Measurements from ENCODE around the gene CLDN6. TPM values are rescaled to one million over a fixed set of nuclear protein-coding genes. Genes with fewer than 3 reads are reported as not detected.

CLDN6 gene
- total RNA-seq, 1 donor from 2014 or later = not detected

GRCh38 chr16:2975161-2975795, 42.7 kb downstream of the CLDN6 start:
- no peaks in the 10 kb centered on the region for H3K9me3 Mint-ChIP-seq
- peaks cover 5% of the 10 kb centered on the region for H3K27me3 Mint-ChIP-seq
- ChIA-PET CTCF (interaction anchor here (1.2 kb wide), 1 partner anchor 57 kb away, joined by 3 read pairs; no protein-coding TSS in a partner anchor), POLR2A (interaction anchor here (1.3 kb wide), 1 partner anchor 63 kb away, joined by 4 read pairs; the partner anchor contains the start of gene FLYWCH1)
- intact Hi-C loops (cut with micrococcal nuclease) = no loop called here
- no peak overlapping the region for H3K4me3 Mint-ChIP-seq
- DNase-seq = no peak
- H3K27ac Mint-ChIP-seq = no peak overlapping the region
- H3K4me1 Mint-ChIP-seq = peaks cover 4% of the 10 kb centered on the region
- TF ChIP-seq CTCF (IDR thresholded peaks at IDR 0.05) = no peak
- no peak for ATAC-seq (ENCODE audit: low read depth)
- H3K36me3 Mint-ChIP-seq (ENCODE audit: low read depth) = no peaks in the 10 kb centered on the region

GRCh38 chr16:2974319-2975056, 43.5 kb downstream of the CLDN6 start:
- Mint-ChIP-seq H3K4me1 (peaks cover 2% of the 10 kb centered on the region), H3K27ac (no peak overlapping the region), H3K4me3 (no peak overlapping the region), H3K36me3 (ENCODE audit: low read depth) (no peaks in the 10 kb centered on the region), H3K27me3 (peaks cover 5% of the 10 kb centered on the region), H3K9me3 (no peaks in the 10 kb centered on the region)
- POLR2A ChIA-PET = interaction anchor here (1.3 kb wide), 1 partner anchor 63 kb away, joined by 4 read pairs; the partner anchor contains the start of gene FLYWCH1
- DNase-seq = no peak
- no peak for ATAC-seq (ENCODE audit: low read depth)
- TF ChIP-seq CTCF (IDR thresholded peaks at IDR 0.05) = no peak
- intact Hi-C loops (cut with micrococcal nuclease) = no loop called here
- CTCF ChIA-PET = interaction anchor here (1.2 kb wide), 1 partner anchor 58 kb away, joined by 3 read pairs; no protein-coding TSS in a partner anchor

- no peak for ATAC-seq (ENCODE audit: low read depth)
- no peaks in the 10 kb centered on the region for H3K36me3 Mint-ChIP-seq (ENCODE audit: low read depth)
- POLR2A ChIA-PET = interaction anchor here (1.3 kb wide), 1 partner anchor 62 kb away, joined by 4 read pairs; the partner anchor contains the start of gene FLYWCH1
- H3K27me3 Mint-ChIP-seq = peaks cover 5% of the 10 kb centered on the region
- intact Hi-C loops (cut with micrococcal nuclease) = no loop called here
- no peak for TF ChIP-seq CTCF (IDR thresholded peaks at IDR 0.05)
- DNase-seq = no peak
- no peak overlapping the region for H3K4me3 Mint-ChIP-seq
- no peak overlapping the region for H3K27ac Mint-ChIP-seq
- no peaks in the 10 kb centered on the region for H3K9me3 Mint-ChIP-seq
- H3K4me1 Mint-ChIP-seq = peaks cover 4% of the 10 kb centered on the region
- CTCF ChIA-PET = no interaction called here
These were observed 44.2 kb downstream of the CLDN6 start for GRCh38 chr16:2973605-2974318.

GRCh38 chr16:2973093-2973492, 44.9 kb downstream of the CLDN6 start:
- intact Hi-C loops (cut with micrococcal nuclease) = no loop called here

More at GRCh38 chr16:2973093-2973492, 44.9 kb downstream of the CLDN6 start:
- peaks cover 9% of the 10 kb centered on the region for H3K27me3 Mint-ChIP-seq
- POLR2A ChIA-PET = no interaction called here
- no peak for TF ChIP-seq CTCF (IDR thresholded peaks at IDR 0.05)
- no peak for DNase-seq
- peaks cover 10% of the 10 kb centered on the region for H3K4me1 Mint-ChIP-seq
- no peak overlapping the region for H3K27ac Mint-ChIP-seq
- no peaks in the 10 kb centered on the region for H3K9me3 Mint-ChIP-seq
- CTCF ChIA-PET = no interaction called here
- no peaks in the 10 kb centered on the region for H3K36me3 Mint-ChIP-seq (ENCODE audit: low read depth)
- no peak for ATAC-seq (ENCODE audit: low read depth)
- no peak overlapping the region for H3K4me3 Mint-ChIP-seq
